GM23338 (cell line): ENCODE data around the gene KRTAP5-4.

Source experiments
- CREB1 ChIP-seq: fragments of 250-450 bp; sonication (Bioruptor Pico); IDR thresholded peaks from 2 replicates; pipeline ENCODE4 v1.5.0; 2020; ENCODE audit warnings: low read depth, mild to moderate bottlenecking, moderate library complexity
- EZH2 ChIP-seq: fragments of 200-600 bp; sonication (generic); IDR thresholded peaks from one replicate; pipeline ENCODE4 v1.8.0; 2017; ENCODE audit warnings: antibody characterized with exemption, mild to moderate bottlenecking, low read depth; ENCODE audit not compliant: unreplicated experiment
- EZH2phosphoT487 ChIP-seq: fragments of 200-600 bp; sonication (generic); IDR thresholded peaks from one replicate; pipeline ENCODE4 v1.8.1; 2018; ENCODE audit warnings: antibody characterized with exemption; ENCODE audit not compliant: unreplicated experiment
- JUNB ChIP-seq: IDR thresholded peaks from one replicate; pipeline ENCODE4 v1.6.1; 2016; ENCODE audit warnings: antibody characterized with exemption; ENCODE audit not compliant: unreplicated experiment
- POLR2AphosphoS5 ChIP-seq: IDR thresholded peaks from 2 replicates; pipeline ENCODE4 v1.6.1; 2016; ENCODE audit warnings: antibody characterized with exemption, low read depth
- TF ChIP-seq, protein P1 (sequence below), 2 experiments: fragments of 200-600 bp in 1 of 2; sonication (generic) in 1 of 2; conservative IDR thresholded peaks; 2 replicates each; pipeline versions ENCODE4 v1.5.1 to v1.6.1; 2016 to 2017; ENCODE audit warnings: antibody characterized with exemption in 2 of 2, low read depth in 2 of 2, mild to moderate bottlenecking in 2 of 2, moderate library complexity in 1 of 2
- TF ChIP-seq, protein P2 (sequence below): IDR thresholded peaks from 2 replicates; pipeline ENCODE4 v1.6.1; 2016; ENCODE audit warnings: antibody characterized with exemption
- TF ChIP-seq, protein P3 (sequence below): IDR thresholded peaks from one replicate; pipeline ENCODE4 v1.6.1; 2018; ENCODE audit warnings: antibody characterized with exemption; ENCODE audit not compliant: unreplicated experiment

DNA sequence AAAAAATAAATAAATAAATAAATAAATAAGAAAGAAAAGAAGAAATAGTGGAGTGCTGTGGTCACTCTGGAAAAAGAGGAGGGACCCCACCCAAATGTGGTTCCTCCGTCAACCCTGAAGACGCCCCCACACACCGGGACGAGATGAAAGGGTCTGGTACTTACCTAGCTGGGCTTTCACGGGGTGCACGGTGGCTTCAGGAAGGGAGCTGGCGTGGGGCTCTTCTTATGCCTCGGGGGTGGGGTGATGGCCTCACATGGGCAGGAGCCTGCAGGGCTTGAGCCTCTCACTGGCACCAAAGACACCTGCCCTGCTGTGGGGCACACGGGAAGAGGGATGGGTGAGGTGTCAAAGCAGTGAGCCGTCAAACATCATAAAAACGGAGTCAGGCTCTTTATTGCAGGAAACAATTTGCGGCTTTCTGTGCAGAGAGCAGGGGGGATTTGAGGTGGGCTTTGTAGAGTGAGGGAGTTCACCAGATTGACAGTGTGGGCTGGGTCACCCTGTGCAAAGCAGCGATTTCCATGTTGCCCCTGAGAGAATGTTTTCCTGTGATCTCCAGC is 47.1 kb upstream of the KRTAP5-4 start:
- no peak for TF ChIP-seq EZH2
- TF ChIP-seq, protein P1, sequence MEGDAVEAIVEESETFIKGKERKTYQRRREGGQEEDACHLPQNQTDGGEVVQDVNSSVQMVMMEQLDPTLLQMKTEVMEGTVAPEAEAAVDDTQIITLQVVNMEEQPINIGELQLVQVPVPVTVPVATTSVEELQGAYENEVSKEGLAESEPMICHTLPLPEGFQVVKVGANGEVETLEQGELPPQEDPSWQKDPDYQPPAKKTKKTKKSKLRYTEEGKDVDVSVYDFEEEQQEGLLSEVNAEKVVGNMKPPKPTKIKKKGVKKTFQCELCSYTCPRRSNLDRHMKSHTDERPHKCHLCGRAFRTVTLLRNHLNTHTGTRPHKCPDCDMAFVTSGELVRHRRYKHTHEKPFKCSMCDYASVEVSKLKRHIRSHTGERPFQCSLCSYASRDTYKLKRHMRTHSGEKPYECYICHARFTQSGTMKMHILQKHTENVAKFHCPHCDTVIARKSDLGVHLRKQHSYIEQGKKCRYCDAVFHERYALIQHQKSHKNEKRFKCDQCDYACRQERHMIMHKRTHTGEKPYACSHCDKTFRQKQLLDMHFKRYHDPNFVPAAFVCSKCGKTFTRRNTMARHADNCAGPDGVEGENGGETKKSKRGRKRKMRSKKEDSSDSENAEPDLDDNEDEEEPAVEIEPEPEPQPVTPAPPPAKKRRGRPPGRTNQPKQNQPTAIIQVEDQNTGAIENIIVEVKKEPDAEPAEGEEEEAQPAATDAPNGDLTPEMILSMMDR (conservative IDR thresholded peaks at IDR 0.05; ENCODE audit: low read depth in 2 of 2) = no peak
- TF ChIP-seq EZH2phosphoT487 = no peak
- TF ChIP-seq, protein P2, sequence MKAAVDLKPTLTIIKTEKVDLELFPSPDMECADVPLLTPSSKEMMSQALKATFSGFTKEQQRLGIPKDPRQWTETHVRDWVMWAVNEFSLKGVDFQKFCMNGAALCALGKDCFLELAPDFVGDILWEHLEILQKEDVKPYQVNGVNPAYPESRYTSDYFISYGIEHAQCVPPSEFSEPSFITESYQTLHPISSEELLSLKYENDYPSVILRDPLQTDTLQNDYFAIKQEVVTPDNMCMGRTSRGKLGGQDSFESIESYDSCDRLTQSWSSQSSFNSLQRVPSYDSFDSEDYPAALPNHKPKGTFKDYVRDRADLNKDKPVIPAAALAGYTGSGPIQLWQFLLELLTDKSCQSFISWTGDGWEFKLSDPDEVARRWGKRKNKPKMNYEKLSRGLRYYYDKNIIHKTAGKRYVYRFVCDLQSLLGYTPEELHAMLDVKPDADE = no peak
- TF ChIP-seq POLR2AphosphoS5 = no peak
- no peak for TF ChIP-seq JUNB
- TF ChIP-seq, protein P3, sequence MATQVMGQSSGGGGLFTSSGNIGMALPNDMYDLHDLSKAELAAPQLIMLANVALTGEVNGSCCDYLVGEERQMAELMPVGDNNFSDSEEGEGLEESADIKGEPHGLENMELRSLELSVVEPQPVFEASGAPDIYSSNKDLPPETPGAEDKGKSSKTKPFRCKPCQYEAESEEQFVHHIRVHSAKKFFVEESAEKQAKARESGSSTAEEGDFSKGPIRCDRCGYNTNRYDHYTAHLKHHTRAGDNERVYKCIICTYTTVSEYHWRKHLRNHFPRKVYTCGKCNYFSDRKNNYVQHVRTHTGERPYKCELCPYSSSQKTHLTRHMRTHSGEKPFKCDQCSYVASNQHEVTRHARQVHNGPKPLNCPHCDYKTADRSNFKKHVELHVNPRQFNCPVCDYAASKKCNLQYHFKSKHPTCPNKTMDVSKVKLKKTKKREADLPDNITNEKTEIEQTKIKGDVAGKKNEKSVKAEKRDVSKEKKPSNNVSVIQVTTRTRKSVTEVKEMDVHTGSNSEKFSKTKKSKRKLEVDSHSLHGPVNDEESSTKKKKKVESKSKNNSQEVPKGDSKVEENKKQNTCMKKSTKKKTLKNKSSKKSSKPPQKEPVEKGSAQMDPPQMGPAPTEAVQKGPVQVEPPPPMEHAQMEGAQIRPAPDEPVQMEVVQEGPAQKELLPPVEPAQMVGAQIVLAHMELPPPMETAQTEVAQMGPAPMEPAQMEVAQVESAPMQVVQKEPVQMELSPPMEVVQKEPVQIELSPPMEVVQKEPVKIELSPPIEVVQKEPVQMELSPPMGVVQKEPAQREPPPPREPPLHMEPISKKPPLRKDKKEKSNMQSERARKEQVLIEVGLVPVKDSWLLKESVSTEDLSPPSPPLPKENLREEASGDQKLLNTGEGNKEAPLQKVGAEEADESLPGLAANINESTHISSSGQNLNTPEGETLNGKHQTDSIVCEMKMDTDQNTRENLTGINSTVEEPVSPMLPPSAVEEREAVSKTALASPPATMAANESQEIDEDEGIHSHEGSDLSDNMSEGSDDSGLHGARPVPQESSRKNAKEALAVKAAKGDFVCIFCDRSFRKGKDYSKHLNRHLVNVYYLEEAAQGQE = no peak
- no peak for TF ChIP-seq CREB1 (CRISPR knock-in tag)
